ENCODE results near the gene DNAH2. TPM values are rescaled to one million over a fixed set of nuclear protein-coding genes. Genes with fewer than 3 reads are reported as not detected.

Gene DNAH2
- total RNA-seq, 1 donor from 2014 or later = not detected

DNA sequence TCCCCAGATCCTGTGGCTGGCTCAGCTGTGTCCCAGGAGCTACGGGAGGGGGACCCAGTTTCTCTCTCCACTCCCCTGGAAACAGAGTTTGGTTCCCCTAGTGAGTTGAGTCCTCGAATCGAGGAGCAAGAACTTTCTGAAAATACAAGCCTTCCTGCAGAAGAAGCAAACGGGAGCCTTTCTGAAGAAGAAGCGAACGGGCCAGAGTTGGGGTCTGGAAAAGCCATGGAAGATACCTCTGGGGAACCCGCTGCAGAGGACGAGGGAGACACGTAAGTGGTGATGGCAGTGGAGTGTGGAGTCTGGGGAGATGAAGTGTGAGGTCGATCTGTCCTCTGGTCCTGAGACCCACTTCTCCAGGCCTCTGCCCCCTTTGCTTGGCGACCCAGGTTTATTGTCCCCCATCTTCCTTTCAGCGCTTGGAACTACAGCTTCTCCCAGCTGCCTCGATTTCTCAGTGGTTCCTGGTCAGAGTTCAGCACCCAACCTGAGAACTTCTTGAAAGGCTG is 28.7 kb upstream of the DNAH2 start:
- intact Hi-C loops (cut with micrococcal nuclease) = loop anchor here (1.0 to 10.0 kb wide), 9 partner anchors 28 to 466 kb away; partner anchors contain the start of genes CHD3, CNTROB, CTDNEP1 and DNAH2
- H3K4me3 Mint-ChIP-seq = peak overlapping the region; percentile 93
- peak; percentile 63 for DNase-seq
- no peaks in the 10 kb centered on the region for H3K9me3 Mint-ChIP-seq
- H3K27ac Mint-ChIP-seq = peak overlapping the region; percentile 97
- H3K27me3 Mint-ChIP-seq = no peaks in the 10 kb centered on the region
- peaks cover 24% of the 10 kb centered on the region for H3K4me1 Mint-ChIP-seq
- peaks cover 36% of the 10 kb centered on the region for H3K36me3 Mint-ChIP-seq (ENCODE audit: low read depth)

DNA sequence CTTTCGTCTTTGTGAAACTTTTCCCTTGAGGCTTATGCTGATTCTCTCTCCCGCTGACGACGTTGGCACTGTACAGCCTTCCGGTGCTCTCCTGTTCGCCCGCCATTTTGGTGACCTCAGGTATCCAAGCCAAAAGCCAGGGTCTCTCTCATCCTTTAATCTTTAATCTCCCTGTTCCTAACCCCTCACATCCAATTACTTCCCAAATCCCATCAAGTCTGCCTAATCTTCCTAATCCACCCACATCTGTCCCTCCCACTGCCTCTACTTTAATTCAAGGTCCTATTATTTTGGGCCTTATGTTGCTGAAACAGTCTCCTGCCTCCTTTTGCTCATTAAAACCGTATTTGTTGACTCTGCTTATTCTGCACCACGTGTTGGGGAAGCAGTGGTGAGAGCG is 22.0 kb upstream of the DNAH2 start:
- Mint-ChIP-seq H3K27ac (no peak overlapping the region), H3K4me3 (no peak overlapping the region), H3K4me1 (peaks cover 2% of the 10 kb centered on the region), H3K36me3 (ENCODE audit: low read depth) (peaks cover 23% of the 10 kb centered on the region), H3K9me3 (no peaks in the 10 kb centered on the region), H3K27me3 (no peaks in the 10 kb centered on the region)
- intact Hi-C loops (cut with micrococcal nuclease) = no loop called here
- no peak for DNase-seq

DNA sequence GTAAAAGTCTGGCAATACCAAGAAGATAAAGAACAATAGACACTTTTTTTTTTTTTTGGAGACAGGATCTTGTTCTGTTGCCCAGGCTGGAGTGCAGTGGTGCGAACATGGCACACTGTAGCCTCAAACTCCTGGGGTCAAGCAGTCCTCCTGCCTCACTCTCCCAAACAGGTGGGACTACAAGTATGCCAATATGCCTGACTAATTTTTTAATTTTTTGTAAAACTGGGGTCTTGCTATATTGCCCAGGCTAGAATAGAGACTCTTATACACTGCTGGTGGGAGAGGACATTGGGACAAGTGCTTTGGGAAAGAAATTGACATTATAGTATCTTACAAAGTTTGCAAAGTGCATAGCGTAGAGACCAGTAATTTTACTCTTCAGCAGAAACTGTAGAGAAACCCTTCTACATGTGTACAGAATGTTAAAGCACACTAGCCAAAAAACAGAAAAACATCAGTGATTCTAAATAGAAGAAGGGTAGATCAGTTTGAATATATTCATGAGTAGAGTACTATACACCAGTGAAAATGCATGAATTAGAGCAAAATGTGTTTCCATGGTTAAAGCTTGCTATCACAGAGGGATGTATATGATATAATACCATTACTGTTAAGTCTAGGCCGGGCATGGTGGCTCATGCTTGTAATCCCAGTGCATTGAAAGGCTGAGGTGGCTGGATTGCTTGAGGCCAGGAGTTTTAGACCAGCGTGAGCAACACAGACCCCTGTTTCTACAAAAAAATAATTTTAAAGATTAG is 19.5 kb upstream of the DNAH2 start:
- DNase-seq = no peak
- intact Hi-C loops (cut with micrococcal nuclease) = no loop called here

DNA sequence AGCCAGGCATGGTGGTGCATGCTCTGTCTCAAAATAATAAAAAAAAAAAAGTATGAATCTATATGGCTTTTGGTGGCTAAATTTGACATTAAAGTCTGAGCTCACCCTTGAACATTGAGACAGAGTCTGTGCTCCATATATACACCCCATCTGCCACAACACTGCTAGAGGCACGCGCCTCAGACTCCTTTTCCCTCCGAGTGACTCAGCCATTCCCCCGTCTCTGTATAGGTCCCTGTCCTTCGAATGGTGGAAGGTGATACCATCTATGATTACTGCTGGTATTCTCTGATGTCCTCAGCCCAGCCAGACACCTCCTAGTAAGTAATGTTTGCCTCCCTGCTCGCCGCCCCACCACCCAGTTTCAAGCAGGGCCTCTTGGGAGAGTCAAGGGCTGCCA is 17.0 kb upstream of the DNAH2 start:
- H3K9me3 Mint-ChIP-seq = no peaks in the 10 kb centered on the region
- H3K4me1 Mint-ChIP-seq = peaks cover 10% of the 10 kb centered on the region
- H3K36me3 Mint-ChIP-seq (ENCODE audit: low read depth) = peaks cover 24% of the 10 kb centered on the region
- no peak overlapping the region for H3K27ac Mint-ChIP-seq
- intact Hi-C loops (cut with micrococcal nuclease) = no loop called here
- no peak for DNase-seq
- peaks cover 16% of the 10 kb centered on the region for H3K27me3 Mint-ChIP-seq
- H3K4me3 Mint-ChIP-seq = no peak overlapping the region

More for the DNA sequence above, 19.5 kb upstream of the DNAH2 start:
- Mint-ChIP-seq H3K27ac (no peak overlapping the region), H3K4me1 (peaks cover 2% of the 10 kb centered on the region), H3K9me3 (no peaks in the 10 kb centered on the region), H3K36me3 (ENCODE audit: low read depth) (peaks cover 26% of the 10 kb centered on the region), H3K27me3 (no peaks in the 10 kb centered on the region), H3K4me3 (no peak overlapping the region)

DNA sequence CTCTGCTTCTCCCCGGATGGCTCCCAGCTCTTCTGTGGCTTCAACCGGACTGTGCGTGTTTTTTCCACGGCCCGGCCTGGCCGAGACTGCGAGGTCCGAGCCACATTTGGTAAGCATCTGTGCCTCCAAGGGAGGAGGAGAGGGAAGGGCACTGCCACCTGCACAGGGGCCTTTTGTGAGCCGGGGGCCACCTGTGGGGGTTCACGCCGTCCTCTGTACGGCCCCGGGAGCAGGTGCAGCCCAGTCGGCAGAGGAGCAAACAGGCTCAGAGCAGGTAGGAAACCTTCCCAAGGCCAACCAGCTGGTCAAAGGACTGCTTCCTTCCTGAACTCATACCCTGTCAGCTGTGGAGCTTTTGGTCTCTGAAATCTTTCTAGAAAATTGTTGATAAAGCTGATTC is 15.9 kb upstream of the DNAH2 start:
- no peak overlapping the region for H3K4me3 Mint-ChIP-seq
- H3K27me3 Mint-ChIP-seq = peaks cover 28% of the 10 kb centered on the region
- H3K36me3 Mint-ChIP-seq (ENCODE audit: low read depth) = peaks cover 18% of the 10 kb centered on the region
- intact Hi-C loops (cut with micrococcal nuclease) = no loop called here
- H3K9me3 Mint-ChIP-seq = no peaks in the 10 kb centered on the region
- peaks cover 12% of the 10 kb centered on the region for H3K4me1 Mint-ChIP-seq
- no peak for DNase-seq
- H3K27ac Mint-ChIP-seq = no peak overlapping the region

DNA sequence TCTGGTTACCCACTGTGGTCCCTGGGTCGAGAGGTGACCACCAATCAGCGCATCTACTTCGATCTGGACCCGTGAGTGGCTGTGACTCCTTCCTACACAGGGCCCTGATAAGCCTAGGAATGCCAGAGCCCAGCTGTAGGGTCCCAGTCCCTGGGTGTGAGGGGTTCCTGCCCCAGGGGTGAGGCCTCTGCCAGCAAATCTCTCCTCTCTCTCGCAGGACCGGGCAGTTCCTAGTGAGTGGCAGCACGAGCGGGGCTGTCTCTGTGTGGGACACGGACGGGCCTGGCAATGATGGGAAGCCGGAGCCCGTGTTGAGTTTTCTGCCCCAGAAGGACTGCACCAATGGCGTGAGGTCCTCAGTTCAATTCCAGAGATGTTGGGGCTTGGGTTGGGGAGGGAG is 14.8 kb upstream of the DNAH2 start:
- Mint-ChIP-seq H3K4me3 (no peak overlapping the region), H3K4me1 (peaks cover 12% of the 10 kb centered on the region), H3K9me3 (no peaks in the 10 kb centered on the region), H3K27me3 (peaks cover 37% of the 10 kb centered on the region), H3K36me3 (ENCODE audit: low read depth) (peaks cover 18% of the 10 kb centered on the region), H3K27ac (no peak overlapping the region)
- intact Hi-C loops (cut with micrococcal nuclease) = no loop called here
- no peak for DNase-seq

DNA sequence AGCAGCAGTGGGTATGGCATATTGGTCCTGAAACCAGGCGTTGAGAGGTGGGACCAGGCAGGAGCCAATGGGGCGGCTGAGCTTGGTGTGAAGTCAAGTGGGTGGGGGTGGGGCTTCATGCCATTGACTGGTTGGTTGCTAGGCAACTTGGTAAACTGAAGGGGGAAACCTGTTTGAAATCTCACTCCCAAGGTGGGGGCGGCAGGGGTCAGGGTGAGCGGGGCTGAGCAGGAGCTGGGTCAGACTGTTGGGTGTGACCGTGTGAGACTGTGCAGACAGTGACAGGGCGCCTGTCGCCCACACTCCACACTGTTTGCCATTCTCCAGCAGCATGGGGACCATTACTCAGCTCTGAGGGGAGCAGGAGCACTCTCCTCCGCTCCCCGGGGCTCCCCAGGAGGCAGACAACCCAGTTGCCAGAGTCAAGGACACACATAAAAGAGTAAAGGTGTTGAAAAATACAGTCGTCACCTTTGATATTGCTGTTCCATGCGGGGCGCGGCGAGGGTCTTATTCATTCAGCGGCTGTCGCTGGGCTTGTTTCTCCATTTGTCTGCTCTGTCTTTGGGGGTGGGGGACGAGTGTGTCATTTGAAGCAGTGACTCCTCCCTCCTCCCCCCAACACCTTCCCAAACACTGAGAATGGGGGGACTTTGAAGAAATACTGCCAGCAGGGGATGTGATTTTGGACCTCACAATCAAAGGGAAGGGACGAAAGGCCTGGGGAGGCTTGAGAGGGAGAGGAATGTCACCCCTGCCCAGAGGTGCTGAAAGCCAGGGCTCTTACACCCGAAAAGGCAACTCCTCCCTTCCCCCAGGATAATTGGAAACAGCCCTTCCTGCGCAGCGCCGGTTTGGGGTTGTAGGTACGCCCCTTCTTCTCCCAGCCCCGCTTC is 13.7 kb upstream of the DNAH2 start:
- peaks cover 16% of the 10 kb centered on the region for H3K36me3 Mint-ChIP-seq (ENCODE audit: low read depth)
- no peaks in the 10 kb centered on the region for H3K9me3 Mint-ChIP-seq
- H3K4me3 Mint-ChIP-seq = no peak overlapping the region
- H3K27ac Mint-ChIP-seq = no peak overlapping the region
- H3K27me3 Mint-ChIP-seq = peaks cover 41% of the 10 kb centered on the region
- intact Hi-C loops (cut with micrococcal nuclease) = no loop called here
- peaks cover 12% of the 10 kb centered on the region for H3K4me1 Mint-ChIP-seq
- no peak for DNase-seq

DNA sequence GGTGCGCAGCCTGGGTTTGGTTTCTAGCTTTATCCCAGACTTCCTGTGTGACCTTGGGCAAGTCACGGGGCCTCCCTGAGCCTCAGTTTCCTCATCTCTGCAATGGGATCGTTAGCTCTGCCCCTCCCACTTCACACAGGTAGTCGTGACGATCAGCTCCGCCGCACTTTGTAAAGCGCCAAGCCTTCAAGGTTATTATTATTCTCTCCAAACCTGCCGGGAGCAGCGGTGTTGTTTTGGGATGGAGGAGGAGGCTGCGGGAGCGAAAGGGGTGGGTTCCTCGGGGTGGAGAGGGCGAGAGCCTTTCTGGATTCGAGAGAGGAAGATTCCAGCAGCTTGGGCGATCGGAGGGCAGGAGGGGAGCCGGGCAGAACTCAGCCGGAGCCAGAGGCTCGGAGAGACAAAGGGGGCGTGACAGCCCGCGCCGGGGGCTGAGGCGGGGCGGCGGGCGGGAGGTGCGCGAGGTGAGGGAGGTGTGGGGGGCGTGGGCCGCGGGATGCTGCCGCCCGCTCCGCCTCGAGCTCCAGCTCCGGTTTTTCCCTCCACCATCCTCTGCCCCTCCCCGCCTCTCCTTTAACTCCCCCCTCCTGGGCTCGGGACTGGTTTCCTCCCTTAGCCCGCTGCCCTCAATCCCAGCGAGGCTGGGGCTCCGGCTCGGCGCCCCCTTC is 12.8 kb upstream of the DNAH2 start, which contains the start of gene EFNB3:
EFNB3 (plus strand) TSS at position 602 of the 668 bp plus-strand sequence. CDS start 397 bp downstream, outside the sequence.
- H3K9me3 Mint-ChIP-seq = no peaks in the 10 kb centered on the region
- peak within 1 kb of the TSS; percentile 73 for H3K4me3 Mint-ChIP-seq
- peaks cover 16% of the 10 kb centered on the region for H3K36me3 Mint-ChIP-seq (ENCODE audit: low read depth)
- peaks cover 12% of the 10 kb centered on the region for H3K4me1 Mint-ChIP-seq
- DNase-seq = no peak
- no peak within 1 kb of the TSS for H3K27ac Mint-ChIP-seq
- peaks cover 41% of the 10 kb centered on the region for H3K27me3 Mint-ChIP-seq
- intact Hi-C loops (cut with micrococcal nuclease) = no loop called here

DNA sequence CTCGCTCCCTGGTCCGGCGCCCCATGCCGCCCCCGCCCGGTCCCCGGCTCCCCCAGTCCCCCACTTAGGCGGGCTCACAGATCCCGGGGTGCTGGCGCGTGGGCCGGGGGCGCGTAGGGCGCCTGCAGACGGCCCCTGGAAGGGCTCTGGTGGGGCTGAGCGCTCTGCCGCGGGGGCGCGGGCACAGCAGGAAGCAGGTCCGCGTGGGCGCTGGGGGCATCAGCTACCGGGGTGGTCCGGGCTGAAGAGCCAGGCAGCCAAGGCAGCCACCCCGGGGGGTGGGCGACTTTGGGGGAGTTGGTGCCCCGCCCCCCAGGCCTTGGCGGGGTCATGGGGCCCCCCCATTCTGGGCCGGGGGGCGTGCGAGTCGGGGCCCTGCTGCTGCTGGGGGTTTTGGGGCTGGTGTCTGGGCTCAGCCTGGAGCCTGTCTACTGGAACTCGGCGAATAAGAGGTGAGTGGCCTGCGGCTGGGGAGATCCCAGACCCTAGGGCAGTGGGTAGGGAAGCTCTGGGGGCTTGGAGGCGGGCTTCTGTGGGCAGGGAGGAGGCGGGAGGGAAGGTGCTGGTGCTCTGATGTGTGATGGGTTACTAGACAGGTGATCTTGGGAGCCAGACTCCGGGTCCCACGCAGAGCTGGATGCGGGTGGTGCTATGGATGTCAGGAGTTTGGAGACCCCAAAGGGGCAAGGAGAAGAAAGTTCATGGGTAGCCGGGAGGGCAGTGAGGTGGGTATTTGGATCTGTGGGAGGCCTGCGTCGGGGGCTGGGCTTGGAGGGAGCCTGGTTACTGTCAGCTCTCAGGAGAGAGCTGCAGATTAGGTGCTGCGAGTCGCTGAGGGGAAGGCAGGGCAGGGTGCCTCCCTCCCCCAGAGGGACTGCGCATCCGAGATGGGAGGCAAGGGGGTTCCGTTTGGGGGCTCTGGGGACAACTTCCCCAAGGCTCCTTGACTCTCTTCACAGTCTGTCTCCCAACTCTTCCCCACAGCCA is 12.0 kb upstream of the DNAH2 start:
- Mint-ChIP-seq H3K36me3 (ENCODE audit: low read depth) (peaks cover 15% of the 10 kb centered on the region), H3K9me3 (no peaks in the 10 kb centered on the region), H3K27ac (no peak overlapping the region), H3K4me1 (peaks cover 19% of the 10 kb centered on the region), H3K4me3 (peak overlapping the region; percentile 51), H3K27me3 (peaks cover 41% of the 10 kb centered on the region)
- intact Hi-C loops (cut with micrococcal nuclease) = no loop called here
- no peak for DNase-seq

DNA sequence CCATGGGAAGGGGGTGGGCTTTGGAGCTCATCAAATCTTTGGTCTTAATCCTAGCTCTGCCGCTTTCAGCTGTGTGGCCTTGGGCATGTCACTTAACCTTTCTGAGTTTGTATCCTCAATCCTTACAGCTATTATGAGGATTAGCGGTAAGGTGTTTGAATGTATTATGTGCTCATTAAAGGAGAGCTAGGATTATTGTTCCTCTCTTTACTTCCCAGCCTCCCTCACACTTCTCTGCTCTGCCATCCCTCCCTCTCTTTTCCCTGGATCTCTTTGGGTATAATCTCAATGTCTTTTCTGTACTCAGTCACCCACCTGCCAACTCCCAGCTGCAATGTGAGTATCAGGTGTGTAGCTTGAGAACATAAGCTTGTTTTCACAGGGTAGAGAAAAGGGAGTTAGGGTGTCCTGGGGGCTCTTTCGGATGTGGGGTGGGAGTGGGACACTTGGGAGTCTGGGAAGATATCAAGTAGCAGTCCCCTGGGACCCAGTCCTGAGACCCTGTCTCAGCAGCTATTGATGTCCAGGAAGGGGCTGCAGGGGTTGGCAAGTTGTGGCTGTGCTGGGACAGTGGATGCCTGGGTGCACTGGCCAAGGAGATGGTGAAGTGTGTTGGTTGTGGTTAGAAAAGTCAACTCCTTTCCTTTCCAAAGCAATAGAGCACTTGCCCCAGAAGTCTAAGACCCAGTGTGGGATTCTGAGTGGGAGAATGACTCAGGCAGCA is 10.8 kb upstream of the DNAH2 start:
- peaks cover 48% of the 10 kb centered on the region for H3K27me3 Mint-ChIP-seq
- no peak for DNase-seq

DNA sequence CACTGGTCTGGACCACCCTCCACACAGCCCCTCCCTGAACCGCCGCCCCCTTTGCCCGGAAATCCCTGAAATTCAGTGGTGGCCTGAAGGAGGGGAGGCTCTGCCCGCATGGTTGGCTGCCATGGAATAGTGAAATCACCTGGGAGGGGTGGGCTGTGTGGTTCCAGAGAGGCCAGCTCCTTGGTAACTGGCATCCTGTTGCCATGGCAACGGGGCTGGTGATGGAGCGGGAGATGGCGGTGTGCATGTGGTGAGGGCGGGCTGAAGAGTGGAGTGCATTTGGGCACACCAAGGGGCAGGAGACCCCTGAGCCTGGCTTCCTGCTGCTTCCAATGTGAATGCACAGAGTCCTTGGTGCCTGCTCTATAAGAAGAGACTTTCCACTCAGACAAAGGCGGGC is 10.1 kb upstream of the DNAH2 start:
- intact Hi-C loops (cut with micrococcal nuclease) = no loop called here
- DNase-seq = no peak
- Mint-ChIP-seq H3K4me3 (no peak overlapping the region), H3K9me3 (no peaks in the 10 kb centered on the region), H3K27ac (no peak overlapping the region), H3K4me1 (peaks cover 27% of the 10 kb centered on the region), H3K27me3 (peaks cover 50% of the 10 kb centered on the region), H3K36me3 (ENCODE audit: low read depth) (peaks cover 9% of the 10 kb centered on the region)

More for the DNA sequence above, 10.8 kb upstream of the DNAH2 start:
- Mint-ChIP-seq H3K27ac (no peak overlapping the region), H3K4me1 (peaks cover 26% of the 10 kb centered on the region), H3K9me3 (no peaks in the 10 kb centered on the region), H3K4me3 (no peak overlapping the region), H3K36me3 (ENCODE audit: low read depth) (peaks cover 13% of the 10 kb centered on the region)
- intact Hi-C loops (cut with micrococcal nuclease) = no loop called here
